HG03066 (cell line): Measurements from ENCODE around the gene USP11.

Experiments used
- ATAC-seq: cut with Tn5 transposase; IDR thresholded peaks from one replicate; pipeline ENCODE4 v1.9.1; 2021; ENCODE audit warnings: low read depth; ENCODE audit not compliant: unreplicated experiment

Gene USP11

DNA sequence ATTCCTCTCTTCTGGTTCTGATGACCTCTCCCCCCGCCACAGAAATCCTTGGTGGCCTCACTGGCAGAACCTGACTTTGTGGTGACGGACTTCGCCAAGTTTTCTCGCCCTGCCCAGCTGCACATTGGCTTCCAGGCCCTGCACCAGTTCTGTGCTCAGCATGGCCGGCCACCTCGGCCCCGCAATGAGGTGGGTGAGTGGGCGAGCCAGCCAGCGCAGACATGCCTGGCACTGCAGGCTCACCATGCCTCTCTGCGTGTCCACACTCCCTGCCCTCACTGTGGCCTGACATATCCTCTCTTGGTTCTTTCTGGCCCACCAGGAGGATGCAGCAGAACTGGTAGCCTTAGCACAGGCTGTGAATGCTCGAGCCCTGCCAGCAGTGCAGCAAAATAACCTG is 30.5 kb upstream of the USP11 start:
- no peak for ATAC-seq

- ATAC-seq: no peak
Measured at GRCh38 chrX:47202877-47203276, 29.9 kb upstream of the USP11 start.

DNA sequence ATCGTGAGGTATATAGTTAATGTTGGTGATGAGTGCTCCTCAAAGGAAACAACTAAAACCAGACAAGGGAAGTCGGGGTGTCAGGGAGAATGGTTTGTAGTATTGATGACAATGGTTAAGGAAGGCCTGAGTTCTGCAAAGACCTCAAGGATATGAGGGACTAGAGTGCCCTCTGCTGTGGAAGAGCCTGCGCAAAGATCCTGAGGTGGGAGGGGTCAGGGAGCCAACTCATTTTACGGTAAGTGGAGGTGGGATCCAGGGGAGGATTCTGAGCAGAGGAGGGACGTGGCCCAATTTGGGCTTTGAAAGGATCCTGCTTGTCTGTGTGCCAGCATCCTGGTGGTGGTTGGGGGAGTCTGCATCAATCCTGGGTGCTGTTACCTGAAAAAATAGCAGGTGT is 27.8 kb upstream of the USP11 start:
- ATAC-seq: no peak

DNA sequence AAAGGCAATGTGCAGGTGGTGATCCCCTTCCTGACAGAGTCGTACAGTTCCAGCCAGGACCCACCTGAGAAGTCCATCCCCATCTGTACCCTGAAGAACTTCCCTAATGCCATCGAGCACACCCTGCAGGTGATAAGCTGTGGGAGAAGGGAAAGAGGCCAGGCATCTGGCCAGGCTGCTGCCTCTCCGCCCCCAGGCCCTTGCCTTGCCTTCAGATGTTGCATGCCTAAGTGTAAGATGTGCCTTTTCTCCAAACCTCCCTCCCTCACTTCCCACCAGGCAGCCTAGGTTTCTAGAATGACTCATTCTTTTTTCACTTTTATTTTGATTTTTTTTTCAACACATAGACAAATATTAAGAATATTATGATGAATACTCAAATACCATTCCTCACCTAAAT is 26.5 kb upstream of the USP11 start:
- no peak for ATAC-seq

DNA sequence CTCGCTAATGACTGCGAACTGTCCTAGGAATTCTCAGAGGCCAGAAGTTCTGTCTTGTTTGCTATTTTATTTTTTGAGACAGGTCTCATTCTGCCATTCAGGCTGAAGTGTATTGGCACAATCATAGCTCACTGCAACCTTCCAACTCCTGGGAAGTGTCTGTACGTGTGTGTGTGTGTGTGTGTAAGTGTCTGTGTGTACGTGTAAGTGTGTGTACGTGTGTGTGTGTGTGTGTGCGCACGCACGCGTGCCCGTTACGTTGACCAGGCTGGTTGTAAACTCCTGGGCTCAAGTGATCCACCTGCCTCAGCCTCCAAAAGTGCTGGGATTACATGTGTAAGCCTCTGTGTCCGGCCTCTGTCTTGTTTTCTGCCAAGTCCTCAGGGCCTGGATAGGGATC is 24.7 kb upstream of the USP11 start:
- no peak for ATAC-seq

GRCh38 chrX:47209508-47210238 is 23.1 kb upstream of the USP11 start:
- ATAC-seq: no peak

GRCh38 chrX:47210661-47211425 is 22.0 kb upstream of the USP11 start:
- no peak for ATAC-seq

- ATAC-seq: no peak
Measured at GRCh38 chrX:47212381-47213293, 20.2 kb upstream of the USP11 start.

DNA sequence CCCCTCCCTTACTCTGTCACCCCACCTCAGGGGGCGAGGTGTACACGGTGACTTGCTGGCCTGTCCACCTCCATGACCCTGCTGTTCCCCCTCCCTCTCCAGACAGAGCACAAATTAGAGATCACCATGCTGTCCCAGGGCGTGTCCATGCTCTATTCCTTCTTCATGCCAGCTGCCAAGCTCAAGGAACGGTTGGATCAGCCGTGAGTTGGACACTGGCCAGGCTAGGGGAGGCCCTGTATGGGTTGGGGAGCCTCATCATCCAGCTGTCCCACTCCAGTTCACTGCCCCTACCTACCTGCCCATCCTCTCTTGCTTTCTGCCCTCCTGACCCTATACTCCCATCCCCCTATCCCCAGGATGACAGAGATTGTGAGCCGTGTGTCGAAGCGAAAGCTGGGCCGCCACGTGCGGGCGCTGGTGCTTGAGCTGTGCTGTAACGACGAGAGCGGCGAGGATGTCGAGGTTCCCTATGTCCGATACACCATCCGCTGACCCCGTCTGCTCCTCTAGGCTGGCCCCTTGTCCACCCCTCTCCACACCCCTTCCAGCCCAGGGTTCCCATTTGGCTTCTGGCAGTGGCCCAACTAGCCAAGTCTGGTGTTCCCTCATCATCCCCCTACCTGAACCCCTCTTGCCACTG is 18.3 kb upstream of the USP11 start:
- ATAC-seq: no peak

DNA sequence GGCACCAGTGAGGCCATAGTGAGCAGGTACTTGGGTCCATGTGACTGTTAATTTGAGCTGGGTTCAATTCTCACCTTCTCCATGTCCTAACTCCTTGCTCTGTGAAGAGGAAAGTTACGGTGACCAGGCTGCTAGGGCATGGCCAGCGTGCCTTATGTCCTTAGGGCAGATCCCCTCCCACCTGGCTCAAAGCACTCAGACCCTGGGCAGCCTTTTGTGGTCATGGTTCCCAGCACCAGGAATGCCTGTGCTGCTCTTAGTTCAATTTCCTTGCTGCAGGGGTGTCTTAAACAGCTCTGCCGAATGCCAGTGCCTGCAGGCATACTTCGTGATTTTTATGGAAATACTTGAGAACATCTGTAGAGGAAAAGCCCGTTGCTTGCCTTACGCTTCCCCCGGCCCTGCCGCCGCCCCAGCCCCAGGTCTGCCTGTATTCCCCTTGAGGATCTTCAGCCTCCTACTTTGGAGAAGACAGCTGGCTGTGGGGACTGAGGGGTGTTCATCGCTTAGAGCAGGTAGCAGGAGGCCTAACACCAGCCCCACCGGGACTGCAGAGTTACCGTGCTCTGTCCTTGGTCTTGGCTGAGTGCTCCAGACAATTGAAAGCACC is 17.4 kb upstream of the USP11 start:
- no peak for ATAC-seq

GRCh38 chrX:47216393-47216925 is 16.4 kb upstream of the USP11 start:
- no peak for ATAC-seq

DNA sequence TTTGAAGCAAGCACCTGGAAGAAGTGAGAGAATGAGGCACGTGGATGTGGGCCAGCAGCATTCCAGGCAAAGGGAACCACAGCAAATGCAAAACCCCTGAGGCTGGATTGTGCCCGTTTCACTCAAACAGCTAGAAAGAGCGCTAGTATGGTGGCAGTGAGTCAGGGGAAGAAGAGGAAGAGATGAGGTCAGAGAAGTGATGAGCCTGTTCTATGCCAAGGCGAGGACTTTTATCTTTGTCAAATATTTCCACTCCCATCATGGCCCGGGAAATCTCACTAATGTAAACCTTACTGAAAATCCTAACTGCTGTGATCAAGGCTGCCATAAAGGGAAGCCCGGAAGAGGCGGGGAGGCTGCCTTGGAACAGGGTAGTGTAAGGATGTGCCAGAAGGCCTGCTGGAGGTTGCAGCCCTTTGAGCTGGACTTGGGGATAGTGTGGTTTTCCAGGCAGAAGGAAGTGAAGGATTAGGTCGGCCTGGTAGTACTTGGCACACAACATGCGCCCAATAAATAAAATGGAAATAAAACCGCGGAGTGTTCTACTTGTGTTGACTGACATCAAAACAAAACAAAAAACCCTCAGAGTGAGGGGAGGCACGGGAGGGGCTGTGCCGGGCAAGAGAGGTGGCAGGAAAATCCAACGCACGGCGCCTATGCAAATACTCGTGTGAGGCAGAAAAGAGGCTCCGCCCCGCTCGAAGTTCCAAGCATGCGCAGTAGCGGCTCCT is 15.5 kb upstream of the USP11 start:
- ATAC-seq: no peak

DNA sequence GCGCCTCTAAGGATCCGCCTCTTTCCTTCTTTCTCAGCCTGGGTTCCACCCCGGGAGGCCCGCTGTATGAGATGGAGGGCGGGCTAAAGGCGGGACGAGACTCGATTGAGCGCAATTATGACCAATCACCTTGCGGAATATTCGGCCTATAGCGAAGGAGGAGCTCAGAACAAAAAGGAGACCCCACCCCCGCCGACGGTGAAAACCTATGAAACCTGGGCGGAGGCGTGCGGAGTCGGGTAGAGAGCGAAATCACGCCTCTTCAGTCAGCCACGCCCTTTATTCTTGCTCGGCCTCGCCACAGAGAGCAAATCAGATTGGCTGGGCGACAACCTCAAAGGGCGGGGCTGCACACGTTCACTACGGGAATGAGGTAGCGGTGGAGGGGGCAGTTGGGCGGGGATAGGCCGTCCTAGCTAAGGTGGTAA is 14.9 kb upstream of the USP11 start:
- ATAC-seq: peak; percentile 73

GRCh38 chrX:47218280-47218919 is 14.4 kb upstream of the USP11 start, which contains the start of gene CDK16:
TSS of gene CDK16 (plus strand) at chrX:47218681. CDS start at chrX:47223558, 4,877 bp downstream.
- ATAC-seq: peak; percentile 44

DNA sequence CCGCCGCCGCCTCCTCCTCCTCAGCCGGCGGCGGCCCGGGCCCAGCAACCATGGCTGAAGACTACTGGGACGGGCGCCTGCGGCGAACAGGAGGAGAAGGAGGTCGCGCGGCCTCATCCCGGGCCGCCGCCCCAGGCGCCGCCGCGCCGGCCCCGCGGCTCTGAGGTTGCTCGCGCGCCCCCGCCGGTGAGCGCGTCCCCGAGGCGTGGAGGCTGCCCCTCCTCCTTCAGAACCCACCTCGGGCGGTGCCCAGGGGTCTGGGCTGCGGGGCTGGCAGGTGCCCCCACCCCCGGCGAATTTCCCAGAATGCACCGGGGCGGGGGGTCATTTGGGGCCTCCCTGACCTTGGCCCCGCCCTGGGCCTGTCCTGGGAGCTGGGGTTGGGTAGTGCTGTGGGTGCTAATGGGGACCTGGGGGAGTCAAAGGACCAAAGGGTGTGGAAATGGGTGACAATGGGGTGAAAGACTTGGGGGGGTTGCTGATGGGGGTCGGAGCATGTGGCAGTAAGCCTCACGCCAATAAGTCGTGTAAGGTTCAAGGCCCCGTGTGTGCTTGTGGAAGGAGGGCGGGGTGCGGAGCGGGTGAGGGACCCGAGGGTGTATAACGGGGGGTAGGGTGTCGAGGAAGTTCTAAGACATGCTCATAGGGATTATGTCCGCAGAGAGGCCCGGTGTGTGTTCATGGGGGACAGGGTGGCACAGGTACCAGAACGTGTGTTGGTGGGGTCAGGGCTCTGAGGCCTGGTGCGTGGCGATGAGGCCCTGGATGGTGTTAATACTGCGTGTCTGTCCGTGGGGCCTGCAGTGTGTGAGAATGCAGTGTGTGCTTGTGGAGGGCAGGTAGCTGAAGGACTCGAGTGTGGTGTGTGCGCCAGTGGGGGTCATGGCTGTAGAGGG is 13.6 kb upstream of the USP11 start:
- ATAC-seq: no peak

DNA sequence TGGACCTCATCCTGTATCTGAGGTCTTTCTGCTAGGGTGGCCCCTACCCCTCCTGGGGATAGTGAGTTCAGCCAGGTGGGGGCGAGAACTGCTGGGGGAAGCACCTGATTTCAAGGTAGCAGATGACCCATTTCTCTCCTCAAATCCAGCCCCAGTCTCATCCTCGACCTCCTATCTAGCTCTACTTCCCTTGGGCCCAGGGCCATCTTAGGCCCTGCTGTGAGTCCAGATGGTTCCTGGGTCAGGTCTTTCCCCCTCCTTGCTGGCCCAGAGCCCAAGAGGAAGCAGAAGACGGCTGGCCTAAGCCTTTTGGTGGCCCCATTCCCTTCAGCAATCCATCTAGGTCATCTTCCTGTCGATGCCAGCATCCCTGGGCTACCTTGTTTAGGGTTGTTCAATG is 11.1 kb upstream of the USP11 start:
- ATAC-seq: no peak

DNA sequence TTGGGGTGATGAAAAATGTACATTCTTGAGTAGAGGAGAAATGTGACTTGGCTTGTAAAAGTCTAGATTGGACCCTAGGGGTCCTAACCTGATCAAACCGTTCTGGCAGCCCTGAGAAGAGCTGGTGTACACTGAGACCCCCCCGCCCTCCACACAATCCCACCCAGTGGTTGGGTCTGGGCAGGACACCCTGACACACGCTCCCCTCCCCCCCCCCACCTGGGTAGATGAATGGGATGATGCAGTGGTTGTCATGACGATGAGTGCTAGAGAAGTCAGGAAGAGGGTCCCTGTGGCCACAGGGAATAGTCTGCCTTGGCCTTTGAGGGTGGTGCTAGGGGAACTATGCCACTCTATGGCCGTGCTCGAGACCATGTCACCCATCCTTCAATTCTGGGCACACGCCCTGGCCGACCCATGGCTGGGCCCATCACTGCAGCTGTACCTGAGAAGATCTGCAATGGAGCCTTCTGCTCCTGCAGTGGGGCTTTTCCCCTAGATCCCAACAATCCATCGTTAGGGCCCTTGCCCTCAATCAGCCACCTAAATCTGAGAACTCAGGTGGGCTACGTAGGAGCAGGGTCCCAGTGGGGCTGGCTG is 10.0 kb upstream of the USP11 start:
- no peak for ATAC-seq
